Measurements from ENCODE around the gene GRK4.

GRK4 gene

GRCh38 chr4:3036131-3036952 is 73.0 kb downstream of the GRK4 start:
- Mint-ChIP-seq H3K4me3 (no peak overlapping the region), H3K4me1 (peaks cover 23% of the 10 kb centered on the region), H3K27ac (no peak overlapping the region), H3K27me3 (peaks cover 12% of the 10 kb centered on the region), H3K36me3 (ENCODE audit: low read depth) (no peaks in the 10 kb centered on the region), H3K9me3 (no peaks in the 10 kb centered on the region)
- no peak for DNase-seq
- ATAC-seq: no peak

- H3K27me3 Mint-ChIP-seq: peaks cover 12% of the 10 kb centered on the region
- peak; percentile 30 for ATAC-seq
- peaks cover 37% of the 10 kb centered on the region for H3K4me1 Mint-ChIP-seq
- H3K9me3 Mint-ChIP-seq: no peaks in the 10 kb centered on the region
- no peak overlapping the region for H3K27ac Mint-ChIP-seq
- DNase-seq: no peak
- H3K36me3 Mint-ChIP-seq (ENCODE audit: low read depth): no peaks in the 10 kb centered on the region
- peak overlapping the region; percentile 55 for H3K4me3 Mint-ChIP-seq
These were observed 74.6 kb downstream of the GRK4 start for GRCh38 chr4:3037957-3038461.

GRCh38 chr4:3039706-3040366 is 76.5 kb downstream of the GRK4 start:
- H3K4me3 Mint-ChIP-seq: no peak overlapping the region
- no peak for DNase-seq
- no peak overlapping the region for H3K27ac Mint-ChIP-seq
- no peaks in the 10 kb centered on the region for H3K36me3 Mint-ChIP-seq (ENCODE audit: low read depth)
- no peaks in the 10 kb centered on the region for H3K9me3 Mint-ChIP-seq
- peaks cover 12% of the 10 kb centered on the region for H3K27me3 Mint-ChIP-seq
- ATAC-seq: no peak
- H3K4me1 Mint-ChIP-seq: peaks cover 44% of the 10 kb centered on the region

DNA sequence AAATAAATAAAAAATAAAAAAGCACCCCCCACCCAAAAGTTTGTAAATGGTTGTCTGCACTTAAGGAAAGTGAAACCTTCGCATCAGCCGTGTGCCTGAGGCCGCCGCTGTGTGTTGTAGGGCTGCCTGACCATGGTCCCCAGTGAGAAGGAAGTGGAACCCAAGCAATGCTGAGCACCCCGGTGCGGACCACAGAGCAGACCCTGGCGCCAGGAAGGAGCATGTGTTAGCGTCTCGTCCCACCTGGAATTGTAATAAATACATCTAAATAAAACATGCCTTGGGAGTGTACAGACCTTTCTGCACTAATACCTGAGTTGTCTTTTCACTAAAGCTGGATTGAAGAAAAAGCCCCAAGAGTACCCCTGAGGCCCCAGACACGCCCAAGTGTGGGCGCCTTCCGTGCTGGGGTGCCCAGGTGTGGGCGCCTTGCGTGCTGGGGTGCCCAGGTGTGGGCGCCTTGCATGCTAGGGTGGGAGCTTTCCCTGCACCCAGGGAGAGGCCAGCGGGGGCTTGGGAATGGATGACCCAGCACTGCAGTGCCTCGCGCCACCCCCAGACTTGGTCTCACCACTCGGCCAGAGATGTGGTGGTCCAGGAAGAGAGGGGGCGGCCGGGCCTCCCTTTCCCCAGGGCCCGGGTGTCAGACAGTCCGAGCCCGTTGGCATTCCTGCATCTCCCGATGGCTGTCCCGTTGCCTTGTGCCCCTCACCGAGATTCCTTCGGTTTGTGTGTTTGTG is 77.3 kb downstream of the GRK4 start:
- peaks cover 5% of the 10 kb centered on the region for H3K9me3 Mint-ChIP-seq
- no peak for ATAC-seq
- peaks cover 52% of the 10 kb centered on the region for H3K4me1 Mint-ChIP-seq
- peak overlapping the region; percentile 67 for H3K4me3 Mint-ChIP-seq
- no peak for DNase-seq
- peaks cover 4% of the 10 kb centered on the region for H3K36me3 Mint-ChIP-seq (ENCODE audit: low read depth)
- H3K27ac Mint-ChIP-seq: no peak overlapping the region
- H3K27me3 Mint-ChIP-seq: peaks cover 12% of the 10 kb centered on the region

- Mint-ChIP-seq H3K4me3 (peak overlapping the region; percentile 67), H3K36me3 (ENCODE audit: low read depth) (peaks cover 6% of the 10 kb centered on the region), H3K27me3 (peaks cover 12% of the 10 kb centered on the region), H3K9me3 (peaks cover 7% of the 10 kb centered on the region), H3K27ac (peak overlapping the region; percentile 59), H3K4me1 (peaks cover 60% of the 10 kb centered on the region)
- ATAC-seq (peak; percentile 45), DNase-seq (peak; percentile 29)
These were observed 78.1 kb downstream of the GRK4 start for GRCh38 chr4:3041192-3042142.

- Mint-ChIP-seq H3K27me3 (peaks cover 11% of the 10 kb centered on the region), H3K4me1 (peaks cover 60% of the 10 kb centered on the region), H3K36me3 (ENCODE audit: low read depth) (peaks cover 6% of the 10 kb centered on the region), H3K27ac (peak overlapping the region; percentile 59), H3K9me3 (peaks cover 7% of the 10 kb centered on the region), H3K4me3 (peak overlapping the region; percentile 67)
- ATAC-seq (no peak), DNase-seq (no peak)
These were observed 78.9 kb downstream of the GRK4 start for GRCh38 chr4:3042226-3042625.

- Mint-ChIP-seq H3K36me3 (ENCODE audit: low read depth) (peaks cover 6% of the 10 kb centered on the region), H3K4me1 (peaks cover 58% of the 10 kb centered on the region), H3K27ac (no peak overlapping the region), H3K9me3 (peaks cover 7% of the 10 kb centered on the region), H3K27me3 (peaks cover 3% of the 10 kb centered on the region), H3K4me3 (no peak overlapping the region)
- no peak for DNase-seq
- no peak for ATAC-seq
These were observed 80.1 kb downstream of the GRK4 start for GRCh38 chr4:3043282-3044020.

DNA sequence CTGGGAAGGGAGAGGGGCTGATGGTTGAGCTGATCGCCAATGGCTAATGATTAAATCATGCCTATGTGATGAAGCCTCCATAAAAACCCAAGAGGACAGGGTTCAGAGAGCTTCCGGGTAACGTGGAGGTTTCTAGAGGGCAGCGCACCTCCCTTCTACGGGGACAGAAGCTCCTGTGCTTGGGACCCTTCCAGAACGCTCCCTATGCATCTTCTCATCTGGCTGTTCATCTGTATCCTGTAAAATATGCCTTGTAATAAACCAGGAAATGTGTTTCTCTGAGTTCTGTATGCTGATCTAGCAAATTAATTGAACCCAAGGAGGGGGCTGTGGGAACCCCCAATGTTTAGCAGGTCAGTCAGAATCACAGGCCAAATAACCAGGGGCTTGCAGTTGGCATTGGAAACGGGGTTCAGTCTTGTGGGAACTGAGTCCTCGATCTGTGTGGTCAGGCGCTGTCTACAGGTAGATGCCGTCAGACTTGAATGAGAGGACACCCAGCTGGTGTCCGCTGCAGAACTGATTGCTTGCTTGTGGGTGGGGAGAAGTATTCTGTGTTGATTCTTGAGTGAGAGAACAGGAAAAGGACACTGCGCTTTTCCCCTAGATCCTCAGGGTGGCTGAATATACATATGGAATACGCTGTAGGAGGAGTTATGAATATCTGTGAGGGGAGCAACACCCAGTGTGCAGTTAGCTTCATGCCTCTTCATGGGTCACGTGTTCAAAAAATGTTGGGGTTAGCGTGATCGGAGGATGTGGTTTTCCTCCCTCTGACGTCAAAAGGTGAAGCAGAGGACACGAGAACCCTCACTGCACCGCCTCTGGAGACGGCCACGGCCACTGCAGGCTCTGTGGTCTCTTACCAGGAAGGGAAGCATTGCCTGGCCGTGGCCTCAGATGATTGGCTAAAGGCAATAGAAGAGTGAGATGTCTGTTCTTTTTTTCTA is 81.8 kb downstream of the GRK4 start:
- H3K36me3 Mint-ChIP-seq (ENCODE audit: low read depth): peaks cover 6% of the 10 kb centered on the region
- peak overlapping the region; percentile 63 for H3K27ac Mint-ChIP-seq
- peak; percentile 64 for DNase-seq

DNA sequence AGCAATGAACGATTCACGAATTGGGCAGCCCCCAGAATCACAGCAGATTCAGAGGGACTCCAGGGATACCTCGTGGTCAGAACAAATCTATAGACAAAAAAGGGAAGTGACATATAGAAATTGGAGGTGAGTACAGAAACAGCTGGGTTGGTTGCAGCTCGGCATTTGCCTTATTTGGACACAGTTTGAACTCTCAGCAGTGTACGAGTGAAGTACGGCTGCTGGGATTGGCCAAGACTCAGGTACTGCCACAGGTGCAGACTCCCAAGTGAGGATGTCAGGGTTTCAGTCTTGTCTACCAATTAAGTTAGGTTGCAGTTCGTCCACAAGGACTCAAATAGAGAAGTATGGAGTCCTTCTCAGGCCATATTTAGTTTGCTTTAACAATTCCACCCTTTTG is 82.8 kb downstream of the GRK4 start:
- DNase-seq: no peak
- Mint-ChIP-seq H3K27ac (no peak overlapping the region), H3K27me3 (no peaks in the 10 kb centered on the region), H3K9me3 (peaks cover 7% of the 10 kb centered on the region), H3K4me3 (peak overlapping the region; percentile 24), H3K36me3 (ENCODE audit: low read depth) (peaks cover 6% of the 10 kb centered on the region), H3K4me1 (peaks cover 52% of the 10 kb centered on the region)
- no peak for ATAC-seq

More for the DNA sequence above, 81.8 kb downstream of the GRK4 start:
- no peak overlapping the region for H3K4me3 Mint-ChIP-seq
- H3K9me3 Mint-ChIP-seq: peaks cover 7% of the 10 kb centered on the region
- H3K27me3 Mint-ChIP-seq: no peaks in the 10 kb centered on the region
- ATAC-seq: peak; percentile 13
- peaks cover 57% of the 10 kb centered on the region for H3K4me1 Mint-ChIP-seq

- no peak for ATAC-seq
- DNase-seq: no peak
- H3K27ac Mint-ChIP-seq: no peak overlapping the region
- no peaks in the 10 kb centered on the region for H3K27me3 Mint-ChIP-seq
- H3K9me3 Mint-ChIP-seq: peaks cover 7% of the 10 kb centered on the region
- peaks cover 6% of the 10 kb centered on the region for H3K36me3 Mint-ChIP-seq (ENCODE audit: low read depth)
- peaks cover 48% of the 10 kb centered on the region for H3K4me1 Mint-ChIP-seq
- H3K4me3 Mint-ChIP-seq: no peak overlapping the region
These were observed 83.3 kb downstream of the GRK4 start for GRCh38 chr4:3046623-3047022.

DNA sequence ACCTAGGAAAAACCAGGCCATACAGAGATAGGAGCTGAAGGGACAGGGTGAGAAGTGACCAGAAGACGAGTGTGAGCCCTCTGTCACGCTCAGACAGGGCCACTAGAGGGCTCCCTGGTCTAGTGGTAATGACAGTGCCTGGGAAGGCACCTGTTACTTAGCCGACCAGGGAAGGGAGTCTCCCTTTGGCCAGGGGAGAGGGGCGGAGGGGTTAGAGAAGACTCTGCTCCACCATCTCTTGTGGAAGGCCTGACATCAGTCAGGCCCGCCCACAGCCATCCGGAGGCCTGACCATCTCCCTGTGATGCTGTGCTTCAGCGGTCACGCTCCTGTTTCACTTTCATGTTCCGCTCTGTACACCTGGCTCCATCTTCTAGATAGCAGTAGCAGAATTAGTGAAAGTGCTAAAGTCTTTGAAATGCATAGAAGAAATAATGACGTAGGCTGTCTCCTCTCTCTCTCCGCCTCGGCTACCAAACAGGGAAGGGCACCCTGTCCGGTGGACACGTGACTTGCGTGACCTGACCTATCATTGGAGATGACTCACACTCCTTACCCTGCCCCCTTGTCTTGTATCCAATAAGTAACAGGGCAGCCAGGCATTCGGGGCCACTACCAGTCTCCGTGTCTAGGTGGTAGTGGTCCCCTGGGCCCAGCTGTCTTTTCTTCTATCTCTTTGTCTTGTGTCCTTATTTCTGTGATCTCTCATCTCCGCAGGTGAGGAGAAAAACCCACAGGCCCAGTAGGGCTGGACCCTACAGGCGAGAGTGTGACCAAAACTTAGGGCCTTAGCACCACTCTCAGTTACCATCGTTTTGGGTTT is 84.3 kb downstream of the GRK4 start:
- peak; percentile 78 for DNase-seq

More for the DNA sequence above, 84.3 kb downstream of the GRK4 start:
- Mint-ChIP-seq H3K27me3 (no peaks in the 10 kb centered on the region), H3K4me3 (peak overlapping the region; percentile 57), H3K27ac (peak overlapping the region; percentile 61), H3K9me3 (peaks cover 7% of the 10 kb centered on the region), H3K4me1 (peaks cover 38% of the 10 kb centered on the region), H3K36me3 (ENCODE audit: low read depth) (peaks cover 6% of the 10 kb centered on the region)
- peak; percentile 98 for ATAC-seq

All from activated naive CD8-positive, alpha-beta T cell treated with anti-CD3 and anti-CD28 coated beads, Interleukin-2, amount 50 U/mL, for 24 hours (primary cell).